Ishikawa (cell line): ENCODE data around the gene SERPIND1.

Experiments used
- CEBPB ChIP-seq: IDR thresholded peaks from 2 replicates; pipeline ENCODE4 v1.6.1; 2012
- CREB1 ChIP-seq: IDR thresholded peaks from 2 replicates; pipeline ENCODE4 v1.6.1; 2012; ENCODE audit warnings: low read depth
- EGR1 ChIP-seq: IDR thresholded peaks from 2 replicates; pipeline ENCODE4 v1.6.1; 2012
- EP300 ChIP-seq: IDR thresholded peaks from 2 replicates; pipeline ENCODE4 v1.6.1; 2012; ENCODE audit warnings: borderline replicate concordance
- FOXM1 ChIP-seq: IDR thresholded peaks from 2 replicates; pipeline ENCODE4 v1.6.1; 2012; ENCODE audit warnings: low read depth, borderline replicate concordance
- NFIC ChIP-seq: IDR thresholded peaks from 2 replicates; pipeline ENCODE4 v1.6.1; 2012
- RAD21 ChIP-seq: IDR thresholded peaks from 2 replicates; pipeline ENCODE4 v1.6.1; 2012; ENCODE audit warnings: low read depth
- TAF1 ChIP-seq: IDR thresholded peaks from 2 replicates; pipeline ENCODE4 v1.6.1; 2012; ENCODE audit warnings: low read depth, mild to moderate bottlenecking
- TCF12 ChIP-seq: IDR thresholded peaks from 2 replicates; pipeline ENCODE4 v1.6.1; 2012; ENCODE audit warnings: low read depth
- TEAD4 ChIP-seq: IDR thresholded peaks from 2 replicates; pipeline ENCODE4 v1.6.1; 2012
- YY1 ChIP-seq: IDR thresholded peaks from 2 replicates; pipeline ENCODE4 v1.6.1; 2012; ENCODE audit warnings: low read depth
- ZBTB7A ChIP-seq: IDR thresholded peaks from 2 replicates; pipeline ENCODE4 v1.6.1; 2012; ENCODE audit warnings: low read depth
- TF ChIP-seq, protein P1 (sequence below): IDR thresholded peaks from 2 replicates; pipeline ENCODE4 v1.6.1; 2012
- TF ChIP-seq, protein P2 (sequence below): IDR thresholded peaks from 2 replicates; pipeline ENCODE4 v1.6.1; 2012
- TF ChIP-seq, protein P3 (sequence below): IDR thresholded peaks from 2 replicates; pipeline ENCODE4 v1.6.1; 2012; ENCODE audit warnings: low read depth, mild to moderate bottlenecking

Gene SERPIND1

DNA sequence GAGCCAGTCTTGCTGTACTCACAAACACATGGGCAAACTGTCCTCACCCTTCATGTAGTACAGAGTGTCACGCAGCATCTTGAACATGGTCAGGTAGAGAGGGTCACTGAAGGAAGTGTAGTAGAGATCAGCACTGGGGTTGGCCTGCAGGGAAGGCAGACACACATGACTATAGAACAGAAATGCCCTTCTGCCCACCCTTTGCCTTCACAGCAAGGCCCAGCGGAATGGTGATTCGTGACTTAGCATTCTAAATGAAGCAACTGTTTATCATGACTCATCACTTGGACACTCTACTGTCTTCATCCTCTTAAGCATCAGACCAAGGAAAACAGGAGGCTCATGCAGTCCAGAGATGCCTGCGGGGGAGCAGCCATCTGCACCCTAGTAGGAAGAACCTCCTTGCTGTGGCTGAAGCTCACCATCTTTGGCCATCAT is 33.4 kb downstream of the SERPIND1 start:
- TF ChIP-seq YY1, result no peak
- no peak for TF ChIP-seq NFIC
- no peak for TF ChIP-seq CEBPB
- no peak for TF ChIP-seq EGR1
- no peak for TF ChIP-seq FOXM1
- no peak for TF ChIP-seq TCF12
- TF ChIP-seq, protein P1, sequence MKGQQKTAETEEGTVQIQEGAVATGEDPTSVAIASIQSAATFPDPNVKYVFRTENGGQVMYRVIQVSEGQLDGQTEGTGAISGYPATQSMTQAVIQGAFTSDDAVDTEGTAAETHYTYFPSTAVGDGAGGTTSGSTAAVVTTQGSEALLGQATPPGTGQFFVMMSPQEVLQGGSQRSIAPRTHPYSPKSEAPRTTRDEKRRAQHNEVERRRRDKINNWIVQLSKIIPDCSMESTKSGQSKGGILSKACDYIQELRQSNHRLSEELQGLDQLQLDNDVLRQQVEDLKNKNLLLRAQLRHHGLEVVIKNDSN, result no peak
- TF ChIP-seq TEAD4, result no peak
- TF ChIP-seq, protein P2, sequence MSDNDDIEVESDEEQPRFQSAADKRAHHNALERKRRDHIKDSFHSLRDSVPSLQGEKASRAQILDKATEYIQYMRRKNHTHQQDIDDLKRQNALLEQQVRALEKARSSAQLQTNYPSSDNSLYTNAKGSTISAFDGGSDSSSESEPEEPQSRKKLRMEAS, result no peak
- no peak for TF ChIP-seq ZBTB7A
- TF ChIP-seq TAF1, result no peak
- TF ChIP-seq EP300, result no peak
- TF ChIP-seq CREB1, result no peak
- TF ChIP-seq, protein P3, sequence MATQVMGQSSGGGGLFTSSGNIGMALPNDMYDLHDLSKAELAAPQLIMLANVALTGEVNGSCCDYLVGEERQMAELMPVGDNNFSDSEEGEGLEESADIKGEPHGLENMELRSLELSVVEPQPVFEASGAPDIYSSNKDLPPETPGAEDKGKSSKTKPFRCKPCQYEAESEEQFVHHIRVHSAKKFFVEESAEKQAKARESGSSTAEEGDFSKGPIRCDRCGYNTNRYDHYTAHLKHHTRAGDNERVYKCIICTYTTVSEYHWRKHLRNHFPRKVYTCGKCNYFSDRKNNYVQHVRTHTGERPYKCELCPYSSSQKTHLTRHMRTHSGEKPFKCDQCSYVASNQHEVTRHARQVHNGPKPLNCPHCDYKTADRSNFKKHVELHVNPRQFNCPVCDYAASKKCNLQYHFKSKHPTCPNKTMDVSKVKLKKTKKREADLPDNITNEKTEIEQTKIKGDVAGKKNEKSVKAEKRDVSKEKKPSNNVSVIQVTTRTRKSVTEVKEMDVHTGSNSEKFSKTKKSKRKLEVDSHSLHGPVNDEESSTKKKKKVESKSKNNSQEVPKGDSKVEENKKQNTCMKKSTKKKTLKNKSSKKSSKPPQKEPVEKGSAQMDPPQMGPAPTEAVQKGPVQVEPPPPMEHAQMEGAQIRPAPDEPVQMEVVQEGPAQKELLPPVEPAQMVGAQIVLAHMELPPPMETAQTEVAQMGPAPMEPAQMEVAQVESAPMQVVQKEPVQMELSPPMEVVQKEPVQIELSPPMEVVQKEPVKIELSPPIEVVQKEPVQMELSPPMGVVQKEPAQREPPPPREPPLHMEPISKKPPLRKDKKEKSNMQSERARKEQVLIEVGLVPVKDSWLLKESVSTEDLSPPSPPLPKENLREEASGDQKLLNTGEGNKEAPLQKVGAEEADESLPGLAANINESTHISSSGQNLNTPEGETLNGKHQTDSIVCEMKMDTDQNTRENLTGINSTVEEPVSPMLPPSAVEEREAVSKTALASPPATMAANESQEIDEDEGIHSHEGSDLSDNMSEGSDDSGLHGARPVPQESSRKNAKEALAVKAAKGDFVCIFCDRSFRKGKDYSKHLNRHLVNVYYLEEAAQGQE, result no peak
- no peak for TF ChIP-seq RAD21

DNA sequence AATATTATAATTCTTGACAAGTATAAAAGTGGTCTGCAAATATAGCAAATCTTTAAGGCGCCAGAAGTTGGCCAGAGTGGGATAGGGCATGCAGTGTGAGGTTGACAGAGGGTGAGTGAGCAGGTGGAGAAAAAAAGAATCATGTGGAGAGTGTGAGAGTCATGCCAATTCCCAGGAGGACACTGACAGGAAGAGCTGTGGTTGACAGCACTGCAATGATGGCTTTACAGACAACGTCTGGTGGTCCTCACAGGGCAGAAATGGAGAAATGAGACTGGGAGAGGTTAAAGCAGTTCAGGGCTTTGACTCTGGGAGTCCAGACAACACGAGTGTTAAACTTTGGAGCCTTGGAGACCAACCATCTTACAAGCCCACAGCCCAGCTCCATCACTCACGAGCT is 34.9 kb downstream of the SERPIND1 start:
- TF ChIP-seq EGR1, result no peak

DNA sequence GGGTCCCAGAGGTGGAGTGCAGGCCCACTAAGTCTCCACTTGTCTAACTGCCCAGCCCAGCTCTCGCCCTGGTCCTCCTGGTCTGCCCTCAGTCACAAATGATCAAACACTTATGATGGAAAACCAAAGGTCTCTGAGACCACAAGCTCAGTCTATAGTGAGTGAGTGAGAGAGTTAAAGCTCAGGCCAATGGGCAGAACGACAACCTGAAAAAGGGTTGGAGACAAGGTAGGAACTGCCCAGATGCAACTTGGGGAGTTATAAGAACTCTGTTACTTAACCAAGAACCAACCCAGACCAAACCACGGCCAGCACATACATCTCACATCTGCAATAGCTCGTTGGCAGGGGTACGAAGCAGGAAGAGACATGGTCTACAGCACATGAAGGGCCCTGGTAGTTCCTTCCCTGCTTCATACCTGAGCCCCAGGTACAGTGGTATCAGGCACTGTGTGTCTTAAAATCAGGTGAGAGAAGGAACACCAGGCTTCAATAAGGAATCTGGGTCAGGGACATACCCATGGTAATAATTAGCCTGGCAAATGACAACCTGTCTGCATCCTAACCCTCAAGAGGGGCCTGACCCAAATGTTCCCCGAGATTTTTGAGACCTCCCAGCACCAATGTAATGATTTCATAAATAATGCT is 35.7 kb downstream of the SERPIND1 start:
- no peak for TF ChIP-seq TEAD4
- no peak for TF ChIP-seq CREB1
- TF ChIP-seq RAD21, result no peak
- TF ChIP-seq FOXM1, result no peak
- TF ChIP-seq ZBTB7A, result no peak
- TF ChIP-seq TCF12, result no peak

DNA sequence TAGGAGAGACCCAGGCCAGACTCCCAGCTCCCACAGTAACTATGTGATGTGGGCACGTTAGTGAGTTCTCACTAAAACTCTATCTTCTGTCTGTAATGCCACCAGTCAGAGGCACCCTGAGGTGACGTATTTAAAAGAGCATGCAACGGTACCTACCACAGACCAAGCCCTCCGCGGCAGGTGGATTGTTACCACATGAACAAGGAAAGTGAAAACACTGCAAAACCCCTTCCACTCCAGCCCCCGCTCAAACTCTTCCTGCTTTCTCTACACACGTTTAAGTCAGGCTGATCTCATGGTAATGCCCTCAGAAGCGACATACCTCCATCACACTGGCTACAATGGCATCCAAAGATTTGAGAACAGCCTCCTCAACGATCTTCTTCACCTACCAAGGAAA is 36.7 kb downstream of the SERPIND1 start:
- TF ChIP-seq TEAD4, result no peak
- TF ChIP-seq, protein P2, result no peak
- TF ChIP-seq TAF1, result no peak
- TF ChIP-seq RAD21, result no peak
- TF ChIP-seq TCF12, result no peak
- TF ChIP-seq CREB1, result no peak
- no peak for TF ChIP-seq FOXM1
- no peak for TF ChIP-seq ZBTB7A

DNA sequence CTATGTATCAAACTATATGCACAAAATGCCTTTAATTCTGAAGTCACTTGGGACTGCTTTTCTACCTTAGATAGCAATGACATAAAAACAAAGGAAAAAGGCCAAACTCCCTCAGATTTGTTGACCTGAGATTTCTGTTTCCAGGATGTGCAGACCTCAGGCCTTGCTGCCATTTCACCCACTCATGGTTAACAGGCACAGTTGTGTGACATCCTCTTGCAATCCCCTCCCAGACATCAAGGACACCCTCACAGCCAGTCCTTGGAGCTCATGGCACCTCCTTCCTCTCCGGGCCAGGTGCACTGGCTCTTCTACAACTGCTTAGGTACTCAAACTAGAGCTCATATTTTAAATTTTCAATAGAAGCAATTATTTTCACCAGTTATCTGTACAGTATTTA is 37.3 kb downstream of the SERPIND1 start:
- no peak for TF ChIP-seq EGR1
- TF ChIP-seq, protein P3, result no peak
- TF ChIP-seq, protein P2, result no peak

DNA sequence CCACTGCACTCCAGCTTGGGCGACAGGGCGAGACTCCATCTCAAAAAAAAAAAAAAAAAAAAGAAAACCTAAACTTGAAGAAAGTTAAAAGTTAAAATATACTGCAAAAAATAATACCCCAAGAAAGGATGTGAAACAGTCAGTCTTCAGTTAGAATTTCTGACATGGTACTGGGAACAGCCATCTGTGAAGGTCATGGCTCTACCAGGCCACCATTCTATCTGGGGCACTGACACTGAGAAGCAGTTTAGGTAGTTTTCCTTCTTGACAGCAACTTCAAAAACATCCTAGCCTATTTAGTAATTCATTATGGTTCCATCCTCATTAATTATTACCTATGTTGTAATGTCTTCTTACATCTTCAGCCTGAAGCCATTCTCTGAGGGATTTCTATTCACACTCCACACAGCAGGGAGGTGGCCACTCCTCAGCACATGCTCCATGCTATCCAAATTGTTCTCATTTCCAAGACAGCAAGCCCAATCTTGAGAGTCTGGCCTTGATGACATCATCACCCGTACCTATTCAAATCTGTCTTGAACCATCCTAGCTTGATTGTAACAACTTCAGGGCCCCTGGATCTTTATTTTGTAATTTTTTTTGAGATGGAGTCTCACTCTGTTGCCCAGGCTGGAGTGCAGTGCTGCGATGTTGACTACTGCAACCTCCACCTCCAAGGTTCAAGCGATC is 38.2 kb downstream of the SERPIND1 start:
- TF ChIP-seq CEBPB, result no peak

DNA sequence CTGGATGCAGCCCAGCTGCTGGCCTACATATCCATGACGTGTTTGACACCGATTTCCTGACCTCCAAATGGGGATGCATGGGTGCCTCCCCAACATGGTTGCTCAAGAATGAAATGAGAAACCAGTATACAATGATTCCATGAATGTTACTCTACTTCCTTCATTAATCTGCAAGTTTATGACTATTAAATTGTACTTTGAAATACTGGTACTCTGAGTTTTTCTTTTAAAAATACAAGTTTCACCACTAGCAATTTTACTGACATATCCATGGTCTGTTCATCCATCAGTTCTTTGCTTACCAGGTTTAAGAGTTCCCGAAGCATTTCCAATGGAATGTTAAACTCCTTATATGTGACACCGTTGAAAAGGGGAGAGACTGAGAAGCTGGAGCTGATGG is 39.1 kb downstream of the SERPIND1 start:
- TF ChIP-seq ZBTB7A (no peak), TCF12 (no peak), EGR1 (no peak), NFIC (no peak), RAD21 (no peak), FOXM1 (no peak), CREB1 (no peak), YY1 (no peak), EP300 (no peak), TAF1 (no peak), CEBPB (no peak)
- TF ChIP-seq, protein P3, result no peak
- TF ChIP-seq, protein P1, result no peak
- TF ChIP-seq, protein P2, result no peak
